ENCODE data around the gene POC1B. TPM values are rescaled to one million over a fixed set of nuclear protein-coding genes. Genes with fewer than 3 reads are reported as not detected.

The POC1B gene
- total and polyA plus RNA-seq, 8 donors = 19.5 to 27.8 (median 23.1) TPM

DNA sequence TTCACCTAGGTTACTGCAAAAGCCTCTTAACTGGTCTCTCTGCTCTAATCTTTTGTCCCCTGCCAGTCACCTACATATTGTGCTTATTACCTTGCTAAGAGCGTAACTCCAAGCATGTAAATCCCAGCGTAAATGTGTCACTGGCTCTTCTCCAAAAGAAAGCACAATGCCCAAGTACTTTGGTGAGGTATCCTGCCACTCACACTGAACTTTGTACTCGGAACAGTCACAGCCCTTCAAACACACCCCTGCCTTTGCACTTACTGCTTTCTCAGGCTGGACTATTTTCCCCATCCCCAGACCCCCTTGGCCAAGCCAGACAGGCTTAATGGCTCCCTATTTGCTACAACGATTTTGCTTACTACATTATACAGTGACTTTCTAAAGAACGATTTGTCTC lies 33.0 kb downstream of the POC1B start:
- ATAC-seq = no peak
- Histone ChIP-seq H3K9me3 (no peaks in the 10 kb centered on the region), H3K4me1 (no peaks in the 10 kb centered on the region), H3K4me3 (no peak overlapping the region), H3K27ac (no peak overlapping the region), H3K36me3 (peaks cover 0 to 42% of the 10 kb centered on the region in 2 donors), H3K27me3 (no peaks in the 10 kb centered on the region)
- DNase-seq = no peak
- TF ChIP-seq, protein P1, sequence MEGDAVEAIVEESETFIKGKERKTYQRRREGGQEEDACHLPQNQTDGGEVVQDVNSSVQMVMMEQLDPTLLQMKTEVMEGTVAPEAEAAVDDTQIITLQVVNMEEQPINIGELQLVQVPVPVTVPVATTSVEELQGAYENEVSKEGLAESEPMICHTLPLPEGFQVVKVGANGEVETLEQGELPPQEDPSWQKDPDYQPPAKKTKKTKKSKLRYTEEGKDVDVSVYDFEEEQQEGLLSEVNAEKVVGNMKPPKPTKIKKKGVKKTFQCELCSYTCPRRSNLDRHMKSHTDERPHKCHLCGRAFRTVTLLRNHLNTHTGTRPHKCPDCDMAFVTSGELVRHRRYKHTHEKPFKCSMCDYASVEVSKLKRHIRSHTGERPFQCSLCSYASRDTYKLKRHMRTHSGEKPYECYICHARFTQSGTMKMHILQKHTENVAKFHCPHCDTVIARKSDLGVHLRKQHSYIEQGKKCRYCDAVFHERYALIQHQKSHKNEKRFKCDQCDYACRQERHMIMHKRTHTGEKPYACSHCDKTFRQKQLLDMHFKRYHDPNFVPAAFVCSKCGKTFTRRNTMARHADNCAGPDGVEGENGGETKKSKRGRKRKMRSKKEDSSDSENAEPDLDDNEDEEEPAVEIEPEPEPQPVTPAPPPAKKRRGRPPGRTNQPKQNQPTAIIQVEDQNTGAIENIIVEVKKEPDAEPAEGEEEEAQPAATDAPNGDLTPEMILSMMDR (IDR thresholded peaks at IDR 0.05) = no peak
- intact Hi-C loops (cut with DNase I) = no loop called here

DNA sequence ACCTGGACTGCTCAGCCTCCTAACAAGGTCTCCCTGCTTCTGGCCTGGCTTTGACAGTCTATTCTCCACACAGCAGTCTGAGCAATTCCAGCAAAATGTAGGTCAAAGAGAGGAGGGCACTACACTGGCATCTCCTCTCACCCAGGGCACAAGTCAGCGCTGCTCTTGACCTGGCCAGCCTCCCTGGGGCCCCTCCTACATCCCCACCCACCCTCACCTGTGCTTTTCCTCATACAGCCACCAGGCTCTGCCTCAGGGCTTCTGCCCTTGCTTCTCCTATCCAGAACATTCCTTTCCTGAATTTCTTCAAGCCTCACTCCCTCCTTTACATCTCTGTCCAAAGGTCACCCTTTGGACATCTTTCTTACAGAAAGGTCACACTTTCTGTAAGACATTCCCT lies 34.9 kb downstream of the POC1B start:
- Histone ChIP-seq H3K36me3 (peaks cover 0 to 49% of the 10 kb centered on the region in 2 donors), H3K27me3 (no peaks in the 10 kb centered on the region), H3K4me1 (no peaks in the 10 kb centered on the region), H3K27ac (no peak overlapping the region), H3K9me3 (no peaks in the 10 kb centered on the region), H3K4me3 (no peak overlapping the region)
- intact Hi-C loops (cut with DNase I) = no loop called here
- DNase-seq = no peak
- ATAC-seq = no peak
- TF ChIP-seq, protein P1 (IDR thresholded peaks at IDR 0.05) = no peak

DNA sequence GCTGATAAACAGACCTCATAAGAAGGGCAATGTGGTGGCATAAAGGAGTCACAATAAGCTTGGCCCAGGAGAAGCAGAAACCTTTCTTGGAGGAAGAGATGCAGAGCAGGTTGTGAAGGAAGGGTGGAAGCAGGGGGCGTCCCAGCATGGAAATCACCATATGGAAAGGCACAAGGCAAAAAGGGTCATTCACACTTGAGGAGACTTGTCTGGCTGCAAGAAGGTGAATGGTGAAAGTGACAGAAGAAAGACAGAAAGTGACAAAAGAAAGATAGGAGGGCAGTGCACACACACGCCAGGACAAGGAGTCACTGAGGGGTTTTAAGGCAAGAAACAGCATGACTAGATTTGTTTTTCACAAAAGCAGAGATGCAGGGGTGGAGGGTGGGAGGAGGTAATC lies 39.6 kb downstream of the POC1B start:
- no peak overlapping the region for H3K27ac ChIP-seq
- TF ChIP-seq, protein P1 (IDR thresholded peaks at IDR 0.05) = no peak
- H3K9me3 ChIP-seq = no peaks in the 10 kb centered on the region
- H3K4me1 ChIP-seq = peaks cover 0 to 4% of the 10 kb centered on the region in 2 donors
- H3K36me3 ChIP-seq = peaks cover 0 to 39% of the 10 kb centered on the region in 2 donors
- H3K27me3 ChIP-seq = no peaks in the 10 kb centered on the region
- H3K4me3 ChIP-seq = no peak overlapping the region
- no peak for ATAC-seq
- intact Hi-C loops (cut with DNase I) = no loop called here
- no peak for DNase-seq

DNA sequence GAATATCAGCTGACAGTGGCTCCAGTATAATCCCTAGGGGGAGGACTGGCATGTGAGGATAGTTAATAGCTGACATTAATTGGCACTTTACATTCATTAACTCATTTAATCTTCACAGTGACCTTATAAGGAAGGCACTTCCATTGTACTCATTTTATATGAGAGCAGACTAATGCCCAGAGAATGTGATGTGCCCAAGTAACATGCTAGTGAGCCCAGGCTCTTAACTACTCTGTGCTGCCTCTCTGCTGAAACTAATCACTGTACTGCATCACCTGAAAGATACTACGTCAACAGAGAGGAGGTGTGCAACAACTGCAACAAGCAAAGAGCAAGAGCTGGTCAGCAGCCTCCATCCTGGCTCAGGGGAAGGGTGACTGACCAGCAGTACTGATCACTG lies 41.4 kb downstream of the POC1B start:
- intact Hi-C loops (cut with DNase I) = no loop called here
- Histone ChIP-seq H3K27ac (no peak overlapping the region), H3K4me3 (no peak overlapping the region), H3K36me3 (peaks cover 0 to 21% of the 10 kb centered on the region in 2 donors), H3K27me3 (no peaks in the 10 kb centered on the region), H3K9me3 (no peaks in the 10 kb centered on the region), H3K4me1 (peaks cover 0 to 7% of the 10 kb centered on the region in 2 donors)
- TF ChIP-seq, protein P1 (IDR thresholded peaks at IDR 0.05) = no peak
- ATAC-seq (no peak), DNase-seq (no peak)

DNA sequence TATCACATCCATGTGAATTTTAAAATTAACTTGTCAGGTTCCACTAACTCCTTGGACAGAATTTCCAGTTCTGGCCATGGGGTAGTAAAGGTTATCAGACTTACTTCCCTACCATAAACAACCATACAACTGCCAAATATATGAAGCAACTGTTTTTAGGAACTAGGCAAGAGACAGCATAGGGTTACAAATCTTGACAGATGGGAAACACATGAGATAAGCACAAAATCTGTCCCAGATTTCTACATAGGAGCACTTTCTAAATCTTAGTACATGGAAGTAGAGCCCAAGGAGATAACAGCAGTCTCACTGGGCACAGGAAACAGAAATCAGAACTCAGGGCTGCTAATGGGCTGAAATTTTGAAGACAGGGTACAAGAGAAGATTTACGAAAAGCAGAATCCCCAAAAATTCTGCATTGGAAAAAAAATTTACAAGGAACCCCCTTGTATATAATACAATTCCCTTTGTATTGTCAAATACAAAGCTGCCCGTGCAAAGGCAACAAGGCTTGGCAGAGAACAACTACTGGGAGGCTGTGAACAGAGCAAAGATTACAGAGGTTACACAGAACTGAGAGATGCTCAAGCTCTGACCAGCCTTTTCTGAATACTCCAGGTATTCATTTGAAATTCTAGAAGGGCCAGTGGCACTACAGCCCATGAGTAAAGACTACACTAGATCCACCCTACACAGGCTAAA lies 44.5 kb downstream of the POC1B start:
- no peak for ATAC-seq
- DNase-seq = no peak

More for the DNA sequence above, 44.5 kb downstream of the POC1B start:
- no peak overlapping the region for H3K27ac ChIP-seq
- intact Hi-C loops (cut with DNase I) = no loop called here
- no peak overlapping the region for H3K4me3 ChIP-seq
- TF ChIP-seq, protein P1 (IDR thresholded peaks at IDR 0.05) = no peak
- H3K36me3 ChIP-seq = peaks cover 0 to 5% of the 10 kb centered on the region in 2 donors
- peaks cover 0 to 7% of the 10 kb centered on the region in 2 donors for H3K4me1 ChIP-seq
- no peaks in the 10 kb centered on the region for H3K9me3 ChIP-seq
- H3K27me3 ChIP-seq = no peaks in the 10 kb centered on the region

Measured in left lung (tissue), 10 donors.